Renal cortex interstitium (tissue), 15 donors: ENCODE measurements around the gene SCCPDH. TPM values are rescaled to one million over a fixed set of nuclear protein-coding genes. Genes with fewer than 3 reads are reported as not detected.
A peak's percentile ranks its signal among the peaks of the same experiment; 100 is the strongest.

Experiments used
- DNase-seq, 11 donors: peaks; one replicate each; pipeline ENCODE4 v3.0.0-alpha.2; 2013; ENCODE audit warnings: low read depth in 9 of 11, low spot score in 4 of 11; ENCODE audit errors: extremely low read depth in 1 of 11
- long read RNA-seq, 16 experiments: transcript quantifications; one replicate each; lab custom pipeline, GENCODE V29; 2026
- polyA plus RNA-seq, 3 donors: library from polyadenylated mRNA; unstranded; fragments of 120-200 nt; gene quantifications; one replicate each; pipeline ENCODE4 v1.2.1, GENCODE V29; 2013; ENCODE audit not compliant: insufficient read length in 3 of 3

SCCPDH gene
- polyA plus RNA-seq: 10 to 100 TPM; 51.5 to 60.9 (median 53.2) TPM
- long read RNA-seq, donor 1, transcript SCCPDH-201 (12 exons, 2,503 nt): major isoform, 23 of 32 reads
- long read RNA-seq, donor 1, partial matches to known transcripts: 9 of 32 reads
- long read RNA-seq, donor 1, other reads (novel, unspliced or antisense): 0 of 32 reads
- long read RNA-seq, donor 2, transcript SCCPDH-201 (12 exons, 2,503 nt): major isoform, 22 of 30 reads
- long read RNA-seq, donor 2, partial matches to known transcripts: 8 of 30 reads
- long read RNA-seq, donor 2, other reads (novel, unspliced or antisense): 0 of 30 reads
- long read RNA-seq, donor 3, transcript SCCPDH-201 (12 exons, 2,503 nt): major isoform, 44 of 72 reads
- long read RNA-seq, donor 3, partial matches to known transcripts: 28 of 72 reads
- long read RNA-seq, donor 3, other reads (novel, unspliced or antisense): 0 of 72 reads
- long read RNA-seq, donor 4, transcript SCCPDH-201 (12 exons, 2,503 nt): major isoform, 30 of 39 reads
- long read RNA-seq, donor 4, partial matches to known transcripts: 9 of 39 reads
- long read RNA-seq, donor 4, other reads (novel, unspliced or antisense): 0 of 39 reads
- long read RNA-seq, donor 5: 0 reads
- long read RNA-seq, donor 6, transcript SCCPDH-201 (12 exons, 2,503 nt): major isoform, 33 of 45 reads
- long read RNA-seq, donor 6, partial matches to known transcripts: 12 of 45 reads
- long read RNA-seq, donor 6, other reads (novel, unspliced or antisense): 0 of 45 reads
- long read RNA-seq, donor 7, transcript SCCPDH-201 (12 exons, 2,503 nt): major isoform, 29 of 48 reads
- long read RNA-seq, donor 7, partial matches to known transcripts: 19 of 48 reads
- long read RNA-seq, donor 7, other reads (novel, unspliced or antisense): 0 of 48 reads
- long read RNA-seq, donor 8, transcript SCCPDH-201 (12 exons, 2,503 nt): major isoform, 44 of 70 reads
- long read RNA-seq, donor 8, partial matches to known transcripts: 26 of 70 reads
- long read RNA-seq, donor 8, other reads (novel, unspliced or antisense): 0 of 70 reads
- long read RNA-seq, donor 9, transcript SCCPDH-201 (12 exons, 2,503 nt): major isoform, 27 of 46 reads
- long read RNA-seq, donor 9, partial matches to known transcripts: 19 of 46 reads
- long read RNA-seq, donor 9, other reads (novel, unspliced or antisense): 0 of 46 reads
- long read RNA-seq, donor 10, transcript SCCPDH-201 (12 exons, 2,503 nt): major isoform, 38 of 64 reads
- long read RNA-seq, donor 10, partial matches to known transcripts: 26 of 64 reads
- long read RNA-seq, donor 10, other reads (novel, unspliced or antisense): 0 of 64 reads
- long read RNA-seq, donor 11, transcript SCCPDH-201 (12 exons, 2,503 nt): major isoform, 20 of 27 reads
- long read RNA-seq, donor 11, partial matches to known transcripts: 7 of 27 reads
- long read RNA-seq, donor 11, other reads (novel, unspliced or antisense): 0 of 27 reads
- long read RNA-seq, donor 12, transcript SCCPDH-201 (12 exons, 2,503 nt): major isoform, 11 of 11 reads
- long read RNA-seq, donor 12, partial matches to known transcripts: 0 of 11 reads
- long read RNA-seq, donor 12, other reads (novel, unspliced or antisense): 0 of 11 reads
- long read RNA-seq, donor 13, transcript SCCPDH-201 (12 exons, 2,503 nt): major isoform, 52 of 77 reads
- long read RNA-seq, donor 13, partial matches to known transcripts: 25 of 77 reads
- long read RNA-seq, donor 13, other reads (novel, unspliced or antisense): 0 of 77 reads
- long read RNA-seq, donor 14, transcript SCCPDH-201 (12 exons, 2,503 nt): major isoform, 34 of 48 reads
- long read RNA-seq, donor 14, partial matches to known transcripts: 14 of 48 reads
- long read RNA-seq, donor 14, other reads (novel, unspliced or antisense): 0 of 48 reads
- long read RNA-seq, donor 15, transcript SCCPDH-201 (12 exons, 2,503 nt): major isoform, 16 of 26 reads
- long read RNA-seq, donor 15, partial matches to known transcripts: 10 of 26 reads
- long read RNA-seq, donor 15, other reads (novel, unspliced or antisense): 0 of 26 reads
- long read RNA-seq, donor 16, transcript SCCPDH-201 (12 exons, 2,503 nt): major isoform, 70 of 104 reads
- long read RNA-seq, donor 16, partial matches to known transcripts: 34 of 104 reads
- long read RNA-seq, donor 16, other reads (novel, unspliced or antisense): 0 of 104 reads

- DNase-seq: peak; percentile 44 to 73 (median 62)
Measured at GRCh38 chr1:246724016-246724730, at the start of gene SCCPDH. Gene SCCPDH (plus strand): TSS chr1:246724409. CDS start chr1:246724423, 14 bp downstream.

- DNase-seq: peak in 1 of 11 donors; percentile 53
Measured at GRCh38 chr1:246677842-246678241, 46.4 kb upstream of the SCCPDH start.

GRCh38 chr1:246678816-246679793, 45.1 kb upstream of the SCCPDH start:
- no peak for DNase-seq

- no peak for DNase-seq
Measured at GRCh38 chr1:246679794-246680177, 44.4 kb upstream of the SCCPDH start.

GRCh38 chr1:246680190-246680589, 44.0 kb upstream of the SCCPDH start:
- DNase-seq: no peak

- peak in 1 of 11 donors; percentile 35 for DNase-seq
Measured at GRCh38 chr1:246680696-246681130, 43.5 kb upstream of the SCCPDH start.

- DNase-seq: peak in 6 of 11 donors; percentile 28 to 73 (median 69)
Measured at GRCh38 chr1:246681900-246682895, 42.0 kb upstream of the SCCPDH start.

- no peak for DNase-seq
Measured at GRCh38 chr1:246683521-246683920, 40.7 kb upstream of the SCCPDH start.

- no peak for DNase-seq
Measured at GRCh38 chr1:246687002-246687401, 37.2 kb upstream of the SCCPDH start.

GRCh38 chr1:246689409-246690008, 34.7 kb upstream of the SCCPDH start:
- DNase-seq: peak in 4 of 11 donors; percentile 59 to 68 (median 66)

GRCh38 chr1:246690100-246690499, 34.1 kb upstream of the SCCPDH start:
- no peak for DNase-seq

- no peak for DNase-seq
Measured at GRCh38 chr1:246691622-246692495, 32.4 kb upstream of the SCCPDH start.
